Measurements from ENCODE around the gene PIGT. TPM values are rescaled to one million over a fixed set of nuclear protein-coding genes. Genes with fewer than 3 reads are reported as not detected.

The PIGT gene
- polyA plus RNA-seq, 2 of the 4 experiments (the other 2 are of a cell fraction): 60.3 to 66.2 TPM

DNA sequence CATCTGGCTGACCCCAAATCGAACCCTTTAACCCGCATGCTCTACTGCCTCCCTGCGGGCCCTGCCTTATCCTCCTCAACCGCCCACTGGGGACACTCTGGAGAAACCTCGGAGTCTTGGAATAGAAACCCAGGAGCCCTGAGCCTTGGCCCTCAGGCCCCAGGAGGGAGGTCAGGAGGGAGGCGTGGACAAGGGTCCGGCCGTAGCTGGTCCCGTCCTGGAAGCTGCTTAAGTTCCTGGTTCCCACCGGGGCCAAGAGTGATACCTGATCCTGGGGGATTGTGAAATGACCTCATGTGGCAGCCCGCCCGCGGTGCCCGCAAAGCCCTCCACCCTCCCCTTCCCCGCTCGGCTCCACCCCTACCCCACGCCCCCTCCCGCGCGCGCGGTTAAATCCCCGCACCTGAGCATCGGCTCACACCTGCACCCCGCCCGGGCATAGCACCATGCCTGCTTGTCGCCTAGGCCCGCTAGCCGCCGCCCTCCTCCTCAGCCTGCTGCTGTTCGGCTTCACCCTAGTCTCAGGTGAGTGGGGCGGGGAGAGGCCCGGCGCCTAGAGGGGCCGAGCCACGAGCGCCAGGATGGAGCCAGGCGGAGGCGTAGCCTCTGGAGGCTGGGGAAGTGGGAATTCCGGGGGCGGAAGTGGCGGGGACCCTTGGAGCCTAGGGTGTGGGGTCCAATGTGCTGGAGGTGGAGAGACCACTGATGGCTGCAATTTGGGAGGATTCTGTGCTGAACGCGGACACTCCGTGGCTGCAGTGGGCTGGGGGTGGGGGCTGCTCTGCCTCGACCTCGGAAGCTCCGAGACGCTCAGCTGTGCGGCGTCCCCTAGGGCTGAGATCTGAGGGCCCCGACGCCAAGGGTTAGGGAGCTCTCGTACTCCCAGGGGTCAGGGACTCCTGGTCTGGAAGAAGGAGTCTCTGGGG, 53.7 kb downstream of the PIGT start, which contains the start of gene WFDC2:
Gene WFDC2, plus strand, starts transcription at position 418 of the 926 bp plus-strand sequence. Its CDS starts 29 bp downstream, at position 447.
- H3K4me2 ChIP-seq: peak within 1 kb of the TSS; percentile 71
- FAIRE-seq (no peak), DNase-seq (ENCODE audit: low read depth in 1 of 2, low spot score in 1 of 2) (no peak), ATAC-seq (peak; percentile 39 to 63; a peak in 5 of 6 replicates)
- TF ChIP-seq HEYL (CRISPR knock-in tag; IDR thresholded peaks at IDR 0.05) (no peak), EHF (CRISPR knock-in tag; IDR thresholded peaks at IDR 0.05) (no peak), HOXB5 (CRISPR knock-in tag; IDR thresholded peaks at IDR 0.05) (no peak), POLR2A (IDR thresholded peaks at IDR 0.05; ENCODE audit: low read length) (no peak), HOXB13 (CRISPR knock-in tag; IDR thresholded peaks at IDR 0.05; ENCODE audit: low read depth) (no peak), SREBF2 (IDR thresholded peaks at IDR 0.05) (no peak), NPAS2 (CRISPR knock-in tag; IDR thresholded peaks at IDR 0.05; ENCODE audit: borderline replicate concordance) (no peak), ZSCAN20 (CRISPR knock-in tag; IDR thresholded peaks at IDR 0.05) (no peak), NFE2L2 (conservative IDR thresholded peaks at IDR 0.05; ENCODE audit: low read length) (no peak), TP53 (CRISPR knock-in tag; IDR thresholded peaks at IDR 0.05) (no peak), JUNB (IDR thresholded peaks at IDR 0.05) (no peak), CBX2 (IDR thresholded peaks at IDR 0.05; ENCODE audit: borderline replicate concordance, low read depth) (no peak)
- TF ChIP-seq, protein P1, sequence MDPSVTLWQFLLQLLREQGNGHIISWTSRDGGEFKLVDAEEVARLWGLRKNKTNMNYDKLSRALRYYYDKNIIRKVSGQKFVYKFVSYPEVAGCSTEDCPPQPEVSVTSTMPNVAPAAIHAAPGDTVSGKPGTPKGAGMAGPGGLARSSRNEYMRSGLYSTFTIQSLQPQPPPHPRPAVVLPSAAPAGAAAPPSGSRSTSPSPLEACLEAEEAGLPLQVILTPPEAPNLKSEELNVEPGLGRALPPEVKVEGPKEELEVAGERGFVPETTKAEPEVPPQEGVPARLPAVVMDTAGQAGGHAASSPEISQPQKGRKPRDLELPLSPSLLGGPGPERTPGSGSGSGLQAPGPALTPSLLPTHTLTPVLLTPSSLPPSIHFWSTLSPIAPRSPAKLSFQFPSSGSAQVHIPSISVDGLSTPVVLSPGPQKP (IDR thresholded peaks at IDR 0.05; ENCODE audit: low read depth, low read length): no peak
- TF ChIP-seq, protein P2, sequence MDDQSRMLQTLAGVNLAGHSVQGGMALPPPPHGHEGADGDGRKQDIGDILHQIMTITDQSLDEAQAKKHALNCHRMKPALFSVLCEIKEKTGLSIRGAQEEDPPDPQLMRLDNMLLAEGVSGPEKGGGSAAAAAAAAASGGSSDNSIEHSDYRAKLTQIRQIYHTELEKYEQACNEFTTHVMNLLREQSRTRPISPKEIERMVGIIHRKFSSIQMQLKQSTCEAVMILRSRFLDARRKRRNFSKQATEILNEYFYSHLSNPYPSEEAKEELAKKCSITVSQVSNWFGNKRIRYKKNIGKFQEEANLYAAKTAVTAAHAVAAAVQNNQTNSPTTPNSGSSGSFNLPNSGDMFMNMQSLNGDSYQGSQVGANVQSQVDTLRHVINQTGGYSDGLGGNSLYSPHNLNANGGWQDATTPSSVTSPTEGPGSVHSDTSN (IDR thresholded peaks at IDR 0.05): no peak
- ChIA-PET POLR2A (no interaction called here), CTCF (interaction anchor here (0.6 to 1.1 kb wide), 6 partner anchors 9 to 168 kb away, joined by 3 to 5 read pairs (median 3); partner anchors contain the start of gene SYS1)
- H3K4me3 ChIP-seq: peak within 1 kb of the TSS; percentile 39
- H3K27ac ChIP-seq: peak within 1 kb of the TSS in 1 of 2 experiments; percentile 20; a peak in 2 of 6 replicates
- H3K9me3 ChIP-seq: peaks cover 5% of the 10 kb centered on the region; the same call in 1 of the 3 replicates
- H3K4me1 ChIP-seq: peaks cover 8% of the 10 kb centered on the region; the same call in 2 of the 3 replicates
- 38% methylated on average over 30 of the region's 54 CpGs for WGBS (ENCODE audit: missing lambda C conversion rate)

DNA sequence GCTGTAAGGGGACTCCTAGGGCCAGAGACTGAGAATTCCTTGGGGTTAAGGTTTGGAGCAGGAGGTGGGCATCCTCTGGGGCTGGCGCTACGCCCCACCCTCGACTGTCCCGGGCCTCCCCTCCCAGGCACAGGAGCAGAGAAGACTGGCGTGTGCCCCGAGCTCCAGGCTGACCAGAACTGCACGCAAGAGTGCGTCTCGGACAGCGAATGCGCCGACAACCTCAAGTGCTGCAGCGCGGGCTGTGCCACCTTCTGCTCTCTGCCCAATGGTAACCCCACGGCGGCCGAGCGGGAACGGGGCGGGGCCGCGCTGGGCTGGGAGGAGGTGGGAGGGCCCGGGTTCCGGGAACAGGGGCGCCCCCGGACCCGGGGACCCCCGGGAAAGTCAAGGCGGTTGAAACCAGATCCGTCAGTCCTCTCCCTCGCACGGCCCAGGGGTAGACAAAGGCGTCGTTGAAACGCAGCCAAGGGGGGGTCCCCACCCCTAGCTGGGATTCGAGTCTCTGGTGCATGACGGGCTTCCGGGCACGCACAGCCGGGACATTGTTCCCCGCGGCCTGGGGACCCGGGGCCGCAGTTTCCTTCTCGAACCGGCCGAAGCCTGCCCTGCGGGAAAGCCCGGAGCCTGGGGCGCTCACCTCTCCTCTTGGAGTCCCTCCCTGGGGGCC, 54.5 kb downstream of the PIGT start:
- ATAC-seq (peak; percentile 75 to 86), DNase-seq (ENCODE audit: low read depth in 1 of 2, low spot score in 1 of 2) (no peak), FAIRE-seq (no peak)
- Histone ChIP-seq H3K4me3 (peak overlapping the region; percentile 39), H3K4me2 (peak overlapping the region; percentile 71), H3K27ac (peak overlapping the region in 1 of 2 experiments; percentile 20; a peak in 2 of 6 replicates), H3K9me3 (peaks cover 5% of the 10 kb centered on the region; the same call in 1 of the 3 replicates), H3K4me1 (peaks cover 8% of the 10 kb centered on the region; the same call in 2 of the 3 replicates)
- ChIA-PET CTCF (interaction anchor here (0.6 to 1.1 kb wide), 6 partner anchors 10 to 301 kb away, joined by 3 to 5 read pairs (median 3); partner anchors contain the start of gene SYS1), POLR2A (no interaction called here)
- 8% methylated on average over 13 of the region's 50 CpGs for WGBS (ENCODE audit: missing lambda C conversion rate)
- no peak for TF ChIP-seq CHD2 (IDR thresholded peaks at IDR 0.05; ENCODE audit: low read length, partially characterized antibody)
- no peak for TF ChIP-seq KDM1A (IDR thresholded peaks at IDR 0.05; ENCODE audit: low read depth)
- no peak for TF ChIP-seq SMC3 (IDR thresholded peaks at IDR 0.05)
- TF ChIP-seq, protein P3, sequence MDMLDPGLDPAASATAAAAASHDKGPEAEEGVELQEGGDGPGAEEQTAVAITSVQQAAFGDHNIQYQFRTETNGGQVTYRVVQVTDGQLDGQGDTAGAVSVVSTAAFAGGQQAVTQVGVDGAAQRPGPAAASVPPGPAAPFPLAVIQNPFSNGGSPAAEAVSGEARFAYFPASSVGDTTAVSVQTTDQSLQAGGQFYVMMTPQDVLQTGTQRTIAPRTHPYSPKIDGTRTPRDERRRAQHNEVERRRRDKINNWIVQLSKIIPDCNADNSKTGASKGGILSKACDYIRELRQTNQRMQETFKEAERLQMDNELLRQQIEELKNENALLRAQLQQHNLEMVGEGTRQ (IDR thresholded peaks at IDR 0.05): no peak
- TF ChIP-seq, protein P1 (IDR thresholded peaks at IDR 0.05; ENCODE audit: low read depth, low read length): no peak
- no peak for TF ChIP-seq HEYL (CRISPR knock-in tag; IDR thresholded peaks at IDR 0.05)
- TF ChIP-seq NFE2L2 (conservative IDR thresholded peaks at IDR 0.05; ENCODE audit: low read length): no peak
- TF ChIP-seq, protein P4, sequence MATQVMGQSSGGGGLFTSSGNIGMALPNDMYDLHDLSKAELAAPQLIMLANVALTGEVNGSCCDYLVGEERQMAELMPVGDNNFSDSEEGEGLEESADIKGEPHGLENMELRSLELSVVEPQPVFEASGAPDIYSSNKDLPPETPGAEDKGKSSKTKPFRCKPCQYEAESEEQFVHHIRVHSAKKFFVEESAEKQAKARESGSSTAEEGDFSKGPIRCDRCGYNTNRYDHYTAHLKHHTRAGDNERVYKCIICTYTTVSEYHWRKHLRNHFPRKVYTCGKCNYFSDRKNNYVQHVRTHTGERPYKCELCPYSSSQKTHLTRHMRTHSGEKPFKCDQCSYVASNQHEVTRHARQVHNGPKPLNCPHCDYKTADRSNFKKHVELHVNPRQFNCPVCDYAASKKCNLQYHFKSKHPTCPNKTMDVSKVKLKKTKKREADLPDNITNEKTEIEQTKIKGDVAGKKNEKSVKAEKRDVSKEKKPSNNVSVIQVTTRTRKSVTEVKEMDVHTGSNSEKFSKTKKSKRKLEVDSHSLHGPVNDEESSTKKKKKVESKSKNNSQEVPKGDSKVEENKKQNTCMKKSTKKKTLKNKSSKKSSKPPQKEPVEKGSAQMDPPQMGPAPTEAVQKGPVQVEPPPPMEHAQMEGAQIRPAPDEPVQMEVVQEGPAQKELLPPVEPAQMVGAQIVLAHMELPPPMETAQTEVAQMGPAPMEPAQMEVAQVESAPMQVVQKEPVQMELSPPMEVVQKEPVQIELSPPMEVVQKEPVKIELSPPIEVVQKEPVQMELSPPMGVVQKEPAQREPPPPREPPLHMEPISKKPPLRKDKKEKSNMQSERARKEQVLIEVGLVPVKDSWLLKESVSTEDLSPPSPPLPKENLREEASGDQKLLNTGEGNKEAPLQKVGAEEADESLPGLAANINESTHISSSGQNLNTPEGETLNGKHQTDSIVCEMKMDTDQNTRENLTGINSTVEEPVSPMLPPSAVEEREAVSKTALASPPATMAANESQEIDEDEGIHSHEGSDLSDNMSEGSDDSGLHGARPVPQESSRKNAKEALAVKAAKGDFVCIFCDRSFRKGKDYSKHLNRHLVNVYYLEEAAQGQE (IDR thresholded peaks at IDR 0.05): no peak
- TF ChIP-seq, protein P2 (IDR thresholded peaks at IDR 0.05): no peak
- TF ChIP-seq BHLHE40 (IDR thresholded peaks at IDR 0.05; ENCODE audit: low read depth, low read length): no peak
- no peak for TF ChIP-seq CEBPB (IDR thresholded peaks at IDR 0.05)
- TF ChIP-seq, protein P5, sequence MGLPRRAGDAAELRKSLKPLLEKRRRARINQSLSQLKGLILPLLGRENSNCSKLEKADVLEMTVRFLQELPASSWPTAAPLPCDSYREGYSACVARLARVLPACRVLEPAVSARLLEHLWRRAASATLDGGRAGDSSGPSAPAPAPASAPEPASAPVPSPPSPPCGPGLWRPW (IDR thresholded peaks at IDR 0.05): no peak
- TF ChIP-seq, protein P6, sequence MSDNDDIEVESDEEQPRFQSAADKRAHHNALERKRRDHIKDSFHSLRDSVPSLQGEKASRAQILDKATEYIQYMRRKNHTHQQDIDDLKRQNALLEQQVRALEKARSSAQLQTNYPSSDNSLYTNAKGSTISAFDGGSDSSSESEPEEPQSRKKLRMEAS (IDR thresholded peaks at IDR 0.05): no peak
- TF ChIP-seq ZC3H11A (IDR thresholded peaks at IDR 0.05): no peak

Measured in A549 (cell line).